Mucosa of stomach (tissue), 1 donor: Measurements from ENCODE around the gene DDX1.

Experiments used
- H3K27me3 ChIP-seq: one replicate; pipeline ENCODE4 v1.7.0; 2013; ENCODE audit warnings: mild to moderate bottlenecking, low read length; ENCODE audit not compliant: control insufficient read depth, insufficient read depth
- H3K36me3 ChIP-seq: one replicate; pipeline ENCODE4 v1.7.0; 2013; ENCODE audit warnings: low read length; ENCODE audit not compliant: control insufficient read depth, insufficient read depth
- H3K4me1 ChIP-seq: one replicate; pipeline ENCODE4 v1.7.0; 2013; ENCODE audit warnings: mild to moderate bottlenecking, low read length; ENCODE audit not compliant: control insufficient read depth, insufficient read depth
- H3K4me3 ChIP-seq: one replicate; pipeline ENCODE4 v1.7.0; 2013; ENCODE audit warnings: low read length
- H3K9ac ChIP-seq: one replicate; pipeline ENCODE4 v1.7.0; 2013; ENCODE audit warnings: mild to moderate bottlenecking, low read length, moderate library complexity
- H3K9me3 ChIP-seq: one replicate; pipeline ENCODE4 v1.7.0; 2013; ENCODE audit warnings: mild to moderate bottlenecking, low read length, moderate library complexity; ENCODE audit not compliant: control insufficient read depth
- donor health status: Pancreatic carcinoma.

DDX1 gene

GRCh38 chr2:15622614-15623480, 31.2 kb downstream of the DDX1 start:
- Histone ChIP-seq H3K36me3 (peaks cover 3% of the 10 kb centered on the region), H3K4me1 (no peaks in the 10 kb centered on the region), H3K27me3 (no peaks in the 10 kb centered on the region), H3K9me3 (no peaks in the 10 kb centered on the region), H3K9ac (no peak overlapping the region), H3K4me3 (no peak overlapping the region)

- no peak overlapping the region for H3K4me3 ChIP-seq
- H3K36me3 ChIP-seq: peaks cover 3% of the 10 kb centered on the region
Observed at GRCh38 chr2:15623481-15623796, 31.8 kb downstream of the DDX1 start.

GRCh38 chr2:15623898-15624541, 32.4 kb downstream of the DDX1 start:
- Histone ChIP-seq H3K4me3 (no peak overlapping the region), H3K4me1 (no peaks in the 10 kb centered on the region), H3K36me3 (peaks cover 3% of the 10 kb centered on the region), H3K9ac (no peak overlapping the region), H3K9me3 (no peaks in the 10 kb centered on the region), H3K27me3 (no peaks in the 10 kb centered on the region)

More at GRCh38 chr2:15623481-15623796, 31.8 kb downstream of the DDX1 start:
- no peaks in the 10 kb centered on the region for H3K9me3 ChIP-seq
- H3K9ac ChIP-seq: no peak overlapping the region
- H3K4me1 ChIP-seq: no peaks in the 10 kb centered on the region
- H3K27me3 ChIP-seq: no peaks in the 10 kb centered on the region

- no peaks in the 10 kb centered on the region for H3K4me1 ChIP-seq
- no peak overlapping the region for H3K9ac ChIP-seq
- H3K27me3 ChIP-seq: no peaks in the 10 kb centered on the region
- no peak overlapping the region for H3K4me3 ChIP-seq
- no peaks in the 10 kb centered on the region for H3K9me3 ChIP-seq
- peaks cover 3% of the 10 kb centered on the region for H3K36me3 ChIP-seq
Observed at GRCh38 chr2:15624903-15625302, 33.2 kb downstream of the DDX1 start.

GRCh38 chr2:15625344-15626036, 33.8 kb downstream of the DDX1 start:
- Histone ChIP-seq H3K27me3 (no peaks in the 10 kb centered on the region), H3K36me3 (peaks cover 3% of the 10 kb centered on the region), H3K9me3 (no peaks in the 10 kb centered on the region), H3K4me1 (no peaks in the 10 kb centered on the region), H3K9ac (no peak overlapping the region), H3K4me3 (no peak overlapping the region)

GRCh38 chr2:15626126-15626525, 34.5 kb downstream of the DDX1 start:
- H3K9me3 ChIP-seq: no peaks in the 10 kb centered on the region
- no peak overlapping the region for H3K4me3 ChIP-seq
- H3K9ac ChIP-seq: no peak overlapping the region
- H3K36me3 ChIP-seq: peaks cover 3% of the 10 kb centered on the region
- no peaks in the 10 kb centered on the region for H3K4me1 ChIP-seq
- no peaks in the 10 kb centered on the region for H3K27me3 ChIP-seq

- H3K9ac ChIP-seq: no peak overlapping the region
- H3K4me3 ChIP-seq: no peak overlapping the region
- H3K4me1 ChIP-seq: no peaks in the 10 kb centered on the region
- peaks cover 3% of the 10 kb centered on the region for H3K36me3 ChIP-seq
- H3K27me3 ChIP-seq: no peaks in the 10 kb centered on the region
- no peaks in the 10 kb centered on the region for H3K9me3 ChIP-seq
Observed at GRCh38 chr2:15626967-15627366, 35.3 kb downstream of the DDX1 start.

- Histone ChIP-seq H3K4me1 (no peaks in the 10 kb centered on the region), H3K27me3 (no peaks in the 10 kb centered on the region), H3K4me3 (no peak overlapping the region), H3K9me3 (no peaks in the 10 kb centered on the region), H3K9ac (no peak overlapping the region), H3K36me3 (peaks cover 3% of the 10 kb centered on the region)
Observed at GRCh38 chr2:15627817-15628684, 36.4 kb downstream of the DDX1 start.

- Histone ChIP-seq H3K27me3 (no peaks in the 10 kb centered on the region), H3K9me3 (no peaks in the 10 kb centered on the region), H3K36me3 (peaks cover 3% of the 10 kb centered on the region), H3K4me3 (no peak overlapping the region), H3K9ac (no peak overlapping the region), H3K4me1 (no peaks in the 10 kb centered on the region)
Observed at GRCh38 chr2:15628899-15629855, 37.5 kb downstream of the DDX1 start.

GRCh38 chr2:15630121-15630977, 38.7 kb downstream of the DDX1 start:
- Histone ChIP-seq H3K9ac (no peak overlapping the region), H3K36me3 (peaks cover 3% of the 10 kb centered on the region), H3K9me3 (no peaks in the 10 kb centered on the region), H3K4me1 (no peaks in the 10 kb centered on the region), H3K27me3 (no peaks in the 10 kb centered on the region), H3K4me3 (no peak overlapping the region)
